ENCODE results near the gene DDIT4. TPM values are rescaled to one million over a fixed set of nuclear protein-coding genes. Genes with fewer than 3 reads are reported as not detected.
A peak's percentile ranks its signal among the peaks of the same experiment; 100 is the strongest.
"Not testable (repeated sequence)": the region's sequence is repeated elsewhere in the genome, so short reads cannot be mapped to it uniquely, and the experiment has no call there.

DDIT4 gene
- polyA plus RNA-seq, 3 donors, result 26.1 to 611 (median 45.8) TPM

GRCh38 chr10:72295330-72295910 is 21.7 kb downstream of the DDIT4 start:
- no peak for DNase-seq
- H3K4me1 ChIP-seq (ENCODE audit: control insufficient read depth in 1 of 2, insufficient read depth in 2 of 2, low read length in 2 of 2), result peaks cover 32 to 36% of the 10 kb centered on the region in 2 donors
- H3K27me3 ChIP-seq (ENCODE audit: control insufficient read depth in 2 of 2, insufficient read depth in 2 of 2, low read length in 2 of 2), result no peaks in the 10 kb centered on the region
- no peaks in the 10 kb centered on the region for H3K79me2 ChIP-seq (ENCODE audit: insufficient read depth, low read length)
- H3K9ac ChIP-seq (ENCODE audit: insufficient read depth, low read length, poor library complexity, severe bottlenecking), result no peak overlapping the region
- H3K4me3 ChIP-seq (replicated peaks in 1 of 3; ENCODE audit: low read depth in 2 of 3, low read length in 3 of 3), result no peak overlapping the region
- no peaks in the 10 kb centered on the region for H4K20me1 ChIP-seq (ENCODE audit: insufficient read depth, low read length)
- H3K27ac ChIP-seq (ENCODE audit: low read depth in 1 of 2, low read length in 2 of 2), result peak overlapping the region in 1 of 2 donors; percentile 100
- TF ChIP-seq, protein P1, sequence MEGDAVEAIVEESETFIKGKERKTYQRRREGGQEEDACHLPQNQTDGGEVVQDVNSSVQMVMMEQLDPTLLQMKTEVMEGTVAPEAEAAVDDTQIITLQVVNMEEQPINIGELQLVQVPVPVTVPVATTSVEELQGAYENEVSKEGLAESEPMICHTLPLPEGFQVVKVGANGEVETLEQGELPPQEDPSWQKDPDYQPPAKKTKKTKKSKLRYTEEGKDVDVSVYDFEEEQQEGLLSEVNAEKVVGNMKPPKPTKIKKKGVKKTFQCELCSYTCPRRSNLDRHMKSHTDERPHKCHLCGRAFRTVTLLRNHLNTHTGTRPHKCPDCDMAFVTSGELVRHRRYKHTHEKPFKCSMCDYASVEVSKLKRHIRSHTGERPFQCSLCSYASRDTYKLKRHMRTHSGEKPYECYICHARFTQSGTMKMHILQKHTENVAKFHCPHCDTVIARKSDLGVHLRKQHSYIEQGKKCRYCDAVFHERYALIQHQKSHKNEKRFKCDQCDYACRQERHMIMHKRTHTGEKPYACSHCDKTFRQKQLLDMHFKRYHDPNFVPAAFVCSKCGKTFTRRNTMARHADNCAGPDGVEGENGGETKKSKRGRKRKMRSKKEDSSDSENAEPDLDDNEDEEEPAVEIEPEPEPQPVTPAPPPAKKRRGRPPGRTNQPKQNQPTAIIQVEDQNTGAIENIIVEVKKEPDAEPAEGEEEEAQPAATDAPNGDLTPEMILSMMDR (IDR thresholded peaks at IDR 0.05), result no peak
- Mint-ChIP-seq H3K27ac (peak overlapping the region; percentile 97 to 100 (median 99)), H3K36me3 (peaks cover 0 to 4% of the 10 kb centered on the region in 2 donors), H3K9me3 (peaks cover 0 to 4% (median 0%) of the 10 kb centered on the region in 7 donors), H3K4me1 (peaks cover 47% of the 10 kb centered on the region), H3K27me3 (ENCODE audit: low read depth in 3 of 3) (peaks cover 0 to 5% (median 3%) of the 10 kb centered on the region in 3 donors), H3K4me3 (no peak overlapping the region)
- H3K36me3 ChIP-seq (replicated peaks in 1 of 2; ENCODE audit: control insufficient read depth in 1 of 2, insufficient read depth in 2 of 2, low read length in 2 of 2), result no peaks in the 10 kb centered on the region
- no peak overlapping the region for H3K4me2 ChIP-seq (replicated peaks; ENCODE audit: extremely low read depth, low read length, poor library complexity, severe bottlenecking)
- no peak overlapping the region for H2AFZ ChIP-seq (ENCODE audit: insufficient read depth, low read depth, low read length, poor library complexity, severe bottlenecking)
- 100% methylated on average over 1 of the region's 8 CpGs for WGBS (ENCODE audit: insufficient coverage)
- no peaks in the 10 kb centered on the region for H3K9me3 ChIP-seq (replicated peaks in 1 of 2; ENCODE audit: control insufficient read depth in 1 of 2, insufficient read depth in 1 of 2, low read length in 2 of 2)
- intact Hi-C loops (cut with micrococcal nuclease), result loop anchor here (5.0 to 10.0 kb wide), 4 partner anchors 33 to 61 kb away; no protein-coding TSS in a partner anchor

DNA sequence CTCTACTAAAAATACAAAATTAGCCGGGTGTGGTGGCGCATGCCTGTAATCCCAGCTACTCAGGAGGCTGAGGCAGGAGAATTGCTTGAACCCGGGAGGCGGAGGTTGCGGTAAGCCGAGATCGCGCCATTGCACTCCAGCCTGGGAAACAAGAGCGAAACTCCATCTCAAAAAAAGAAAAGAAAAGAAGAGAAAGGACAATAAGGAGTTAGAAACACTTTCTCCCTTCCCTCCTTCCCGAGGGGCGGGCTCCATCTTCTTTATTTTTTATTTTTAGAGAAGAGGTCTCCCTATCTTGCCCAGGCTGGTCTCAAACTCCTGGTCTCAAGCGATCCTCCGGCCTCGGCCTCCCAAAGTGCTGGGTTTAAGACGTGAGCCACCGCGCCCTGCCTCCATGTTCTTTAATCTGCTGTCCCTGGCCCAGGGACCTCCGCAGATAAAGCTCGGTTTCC is 23.1 kb downstream of the DDIT4 start:
- 0% methylated on average over 8 of the region's 19 CpGs for WGBS (ENCODE audit: insufficient coverage)
- H3K36me3 Mint-ChIP-seq; DNase-seq; H3K79me2 ChIP-seq (ENCODE audit: insufficient read depth, low read length); H3K27me3 Mint-ChIP-seq (ENCODE audit: low read depth in 3 of 3); H2AFZ ChIP-seq (ENCODE audit: insufficient read depth, low read depth, low read length, poor library complexity, severe bottlenecking); H3K9me3 ChIP-seq (replicated peaks in 1 of 2; ENCODE audit: control insufficient read depth in 1 of 2, insufficient read depth in 1 of 2, low read length in 2 of 2); H3K9me3 Mint-ChIP-seq; H4K20me1 ChIP-seq (ENCODE audit: insufficient read depth, low read length); H3K36me3 ChIP-seq (replicated peaks in 1 of 2; ENCODE audit: control insufficient read depth in 1 of 2, insufficient read depth in 2 of 2, low read length in 2 of 2); H3K27me3 ChIP-seq (ENCODE audit: control insufficient read depth in 2 of 2, insufficient read depth in 2 of 2, low read length in 2 of 2): not testable (repeated sequence)
- H3K9ac ChIP-seq (ENCODE audit: insufficient read depth, low read length, poor library complexity, severe bottlenecking), result peak overlapping the region; percentile 96
- peak overlapping the region; percentile 100 for H3K27ac ChIP-seq (ENCODE audit: low read depth in 1 of 2, low read length in 2 of 2)
- intact Hi-C loops (cut with micrococcal nuclease), result loop anchor here (1.0 to 10.0 kb wide), 7 partner anchors 22 to 62 kb away; no protein-coding TSS in a partner anchor
- Mint-ChIP-seq H3K4me3 (peak overlapping the region; percentile 67 to 82), H3K4me1 (peaks cover 47% of the 10 kb centered on the region), H3K27ac (peak overlapping the region; percentile 97 to 100 (median 99))
- H3K4me2 ChIP-seq (replicated peaks; ENCODE audit: extremely low read depth, low read length, poor library complexity, severe bottlenecking), result peak overlapping the region; percentile 75
- peak overlapping the region in 2 of 3 experiments; percentile 62 to 69 for H3K4me3 ChIP-seq (replicated peaks in 1 of 3; ENCODE audit: low read depth in 2 of 3, low read length in 3 of 3)
- H3K4me1 ChIP-seq (ENCODE audit: control insufficient read depth in 1 of 2, insufficient read depth in 2 of 2, low read length in 2 of 2), result peaks cover 32 to 36% of the 10 kb centered on the region in 2 donors
